Neural cell (in vitro differentiated cells): ENCODE data around the gene OR4F15.

Source experiments
- EZH2 ChIP-seq: fragments of 200-600, 300-800 bp; shearing (Covaris generic), sonication (generic); IDR thresholded peaks from 2 replicates; pipeline ENCODE4 v1.6.1; 2014; ENCODE audit warnings: antibody characterized with exemption, low read length, borderline replicate concordance, mild to moderate bottlenecking; ENCODE audit not compliant: insufficient read depth, poor library complexity, severe bottlenecking
- SMC3 ChIP-seq: fragments of 450-650 bp; conservative IDR thresholded peaks from 2 replicates; pipeline ENCODE4 v1.6.1; 2014; ENCODE audit warnings: antibody characterized with exemption, mild to moderate bottlenecking, moderate library complexity; ENCODE audit not compliant: poor library complexity
- TF ChIP-seq, protein P1 (sequence below): fragments of 450-650 bp; IDR thresholded peaks from 2 replicates; pipeline ENCODE4 v1.5.1; 2014; ENCODE audit warnings: antibody characterized with exemption, mild to moderate bottlenecking, moderate library complexity; ENCODE audit not compliant: poor library complexity, severe bottlenecking

DNA sequence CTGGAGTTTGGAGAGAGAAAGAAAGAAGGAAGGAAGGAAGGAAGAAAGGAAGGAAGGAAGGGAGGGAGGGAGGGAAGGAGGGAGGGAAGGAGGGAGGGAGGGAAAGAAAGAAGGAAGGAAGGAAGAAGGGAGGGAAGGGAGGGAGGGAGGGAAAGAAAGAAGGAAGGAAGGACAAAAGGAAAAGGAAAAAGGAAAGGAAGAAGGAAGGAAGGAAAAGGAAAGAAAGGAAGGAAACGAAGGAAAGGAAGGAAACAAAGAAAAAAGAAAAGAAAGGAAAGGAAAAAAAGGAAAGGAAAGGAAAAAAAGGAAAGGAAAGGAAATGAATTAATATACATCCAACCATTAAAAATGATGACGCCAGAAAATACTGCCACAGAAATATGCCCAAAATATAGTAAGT, 27.4 kb upstream of the OR4F15 start:
- TF ChIP-seq, protein P1, sequence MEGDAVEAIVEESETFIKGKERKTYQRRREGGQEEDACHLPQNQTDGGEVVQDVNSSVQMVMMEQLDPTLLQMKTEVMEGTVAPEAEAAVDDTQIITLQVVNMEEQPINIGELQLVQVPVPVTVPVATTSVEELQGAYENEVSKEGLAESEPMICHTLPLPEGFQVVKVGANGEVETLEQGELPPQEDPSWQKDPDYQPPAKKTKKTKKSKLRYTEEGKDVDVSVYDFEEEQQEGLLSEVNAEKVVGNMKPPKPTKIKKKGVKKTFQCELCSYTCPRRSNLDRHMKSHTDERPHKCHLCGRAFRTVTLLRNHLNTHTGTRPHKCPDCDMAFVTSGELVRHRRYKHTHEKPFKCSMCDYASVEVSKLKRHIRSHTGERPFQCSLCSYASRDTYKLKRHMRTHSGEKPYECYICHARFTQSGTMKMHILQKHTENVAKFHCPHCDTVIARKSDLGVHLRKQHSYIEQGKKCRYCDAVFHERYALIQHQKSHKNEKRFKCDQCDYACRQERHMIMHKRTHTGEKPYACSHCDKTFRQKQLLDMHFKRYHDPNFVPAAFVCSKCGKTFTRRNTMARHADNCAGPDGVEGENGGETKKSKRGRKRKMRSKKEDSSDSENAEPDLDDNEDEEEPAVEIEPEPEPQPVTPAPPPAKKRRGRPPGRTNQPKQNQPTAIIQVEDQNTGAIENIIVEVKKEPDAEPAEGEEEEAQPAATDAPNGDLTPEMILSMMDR: no peak
- TF ChIP-seq EZH2 (no peak), SMC3 (no peak)
